NCI-H1694 (cell line): ENCODE measurements around the gene BTN1A1.
"Not testable (repeated sequence)": the region's sequence is repeated elsewhere in the genome, so short reads cannot be mapped to it uniquely, and the experiment has no call there.

Experiments used
- DNase-seq: peaks from one replicate; lab custom pipeline; 2025; lab: John Stamatoyannopoulos, UW

Gene BTN1A1

GRCh38 chr6:26500102-26500501 is at the start of gene BTN1A1:
TSS of gene BTN1A1 (plus strand) at chr6:26500303. CDS start at chr6:26501287, 984 bp downstream.
- no peak for DNase-seq

- DNase-seq: no peak
These were observed 47.4 kb upstream of the BTN1A1 start for GRCh38 chr6:26452631-26453235.

- DNase-seq: no peak
These were observed 45.5 kb upstream of the BTN1A1 start for GRCh38 chr6:26454631-26455030.

- DNase-seq: no peak
These were observed 44.6 kb upstream of the BTN1A1 start for GRCh38 chr6:26455357-26455970.

GRCh38 chr6:26457264-26457805 is 42.8 kb upstream of the BTN1A1 start:
- DNase-seq: no peak

GRCh38 chr6:26457806-26458688 is 42.1 kb upstream of the BTN1A1 start, which contains the start of gene BTN2A1:
TSS of gene BTN2A1 (plus strand) at chr6:26457955. CDS start at chr6:26458637, 682 bp downstream.
- peak; percentile 84 for DNase-seq

- no peak for DNase-seq
These were observed 40.9 kb upstream of the BTN1A1 start for GRCh38 chr6:26459023-26459810.

GRCh38 chr6:26461353-26461752 is 38.8 kb upstream of the BTN1A1 start:
- DNase-seq: not testable (repeated sequence)

- no peak for DNase-seq
These were observed 36.1 kb upstream of the BTN1A1 start for GRCh38 chr6:26464014-26464413.

GRCh38 chr6:26464416-26465131 is 35.5 kb upstream of the BTN1A1 start:
- DNase-seq: no peak

- no peak for DNase-seq
These were observed 34.3 kb upstream of the BTN1A1 start for GRCh38 chr6:26465776-26466175.

- no peak for DNase-seq
These were observed 31.3 kb upstream of the BTN1A1 start for GRCh38 chr6:26468829-26469228.

GRCh38 chr6:26470643-26471042 is 29.5 kb upstream of the BTN1A1 start:
- no peak for DNase-seq

GRCh38 chr6:26471970-26472369 is 28.1 kb upstream of the BTN1A1 start:
- no peak for DNase-seq

- no peak for DNase-seq
These were observed 27.4 kb upstream of the BTN1A1 start for GRCh38 chr6:26472549-26473290.

GRCh38 chr6:26473429-26473757 is 26.7 kb upstream of the BTN1A1 start:
- no peak for DNase-seq

GRCh38 chr6:26473758-26474438 is 26.2 kb upstream of the BTN1A1 start:
- peak; percentile 69 for DNase-seq

- DNase-seq: no peak
These were observed 25.6 kb upstream of the BTN1A1 start for GRCh38 chr6:26474439-26474881.

GRCh38 chr6:26475823-26476729 is 24.0 kb upstream of the BTN1A1 start:
- DNase-seq: no peak
